ENCODE results near the gene GSG1. TPM values are rescaled to one million over a fixed set of nuclear protein-coding genes. Genes with fewer than 3 reads are reported as not detected.
"Not testable (repeated sequence)": the region's sequence is repeated elsewhere in the genome, so short reads cannot be mapped to it uniquely, and the experiment has no call there.

Gene GSG1
- total RNA-seq, 1 experiment from 2014 or later, result not detected

DNA sequence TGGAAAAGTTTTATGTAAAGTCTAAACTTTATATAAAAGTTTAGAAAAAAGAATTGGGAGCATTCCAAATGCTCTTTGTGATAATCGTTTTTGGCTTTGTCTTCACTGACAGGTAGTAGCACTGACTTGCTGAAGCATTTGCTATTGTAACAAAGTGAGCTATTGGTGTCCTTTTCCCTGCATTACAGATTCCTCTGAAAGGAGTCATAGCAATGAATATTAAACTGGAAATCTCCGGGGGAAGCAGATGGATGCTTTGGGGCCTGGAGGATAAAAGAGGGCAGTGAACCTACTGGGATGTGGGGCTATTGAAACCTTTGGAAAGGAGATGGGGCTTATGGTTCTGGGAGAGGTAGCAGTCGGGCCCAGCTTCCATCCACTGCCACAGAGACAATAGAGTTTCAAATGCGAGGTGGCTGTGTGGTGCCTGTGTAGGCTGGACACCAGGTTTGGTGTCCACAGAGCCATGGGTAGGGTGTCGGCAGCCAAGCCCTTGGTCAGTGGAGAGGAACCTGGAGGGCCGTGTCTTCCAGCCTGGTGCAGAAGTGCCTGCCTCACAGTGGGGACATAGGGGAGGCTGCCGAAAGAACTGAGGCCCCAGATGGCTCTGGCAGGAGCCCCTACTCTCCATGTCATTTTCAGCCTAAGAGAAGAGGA lies 10.1 kb downstream of the GSG1 start:
- DNase-seq (ENCODE audit: low read depth), result peak; percentile 15

DNA sequence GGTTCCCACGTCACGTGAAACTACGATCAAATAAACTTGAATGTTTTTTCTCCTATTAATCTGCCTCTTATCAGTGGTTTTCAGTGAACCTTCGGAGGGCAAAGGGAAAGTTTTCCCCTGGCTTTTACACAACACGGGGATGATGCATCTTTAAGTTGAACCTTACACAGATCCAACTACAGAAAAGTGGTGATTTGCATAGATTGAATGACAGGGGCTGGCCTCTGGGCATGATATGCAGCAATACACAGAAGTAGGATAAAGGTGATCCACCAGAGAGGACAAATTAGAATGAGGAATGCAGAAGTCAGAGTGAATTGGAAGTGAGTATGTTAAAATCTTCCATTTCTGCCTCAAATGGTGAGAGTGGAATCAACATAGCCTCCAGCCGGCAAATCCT lies 11.6 kb downstream of the GSG1 start:
- DNase-seq (ENCODE audit: low read depth), result no peak

DNA sequence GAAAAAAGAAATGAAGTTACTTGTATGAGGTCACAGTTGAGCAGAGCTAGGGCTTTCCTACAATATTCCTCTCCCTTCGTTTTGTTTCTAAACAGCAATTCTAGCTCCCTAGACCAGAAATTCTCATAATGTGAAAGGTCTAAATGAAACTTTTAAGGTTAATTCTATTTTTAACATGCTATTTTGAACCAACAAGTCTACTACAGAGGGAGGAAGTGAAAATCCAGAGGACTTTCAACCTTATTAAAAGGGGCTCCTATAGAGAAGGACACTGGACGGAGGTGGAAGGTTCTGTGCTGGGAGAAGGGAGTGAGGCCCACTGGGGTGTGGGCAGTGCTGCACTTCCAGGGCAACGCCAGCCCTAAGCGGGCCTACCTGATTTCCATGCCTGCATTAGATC lies 13.4 kb downstream of the GSG1 start:
- no peak for DNase-seq (ENCODE audit: low read depth)

DNA sequence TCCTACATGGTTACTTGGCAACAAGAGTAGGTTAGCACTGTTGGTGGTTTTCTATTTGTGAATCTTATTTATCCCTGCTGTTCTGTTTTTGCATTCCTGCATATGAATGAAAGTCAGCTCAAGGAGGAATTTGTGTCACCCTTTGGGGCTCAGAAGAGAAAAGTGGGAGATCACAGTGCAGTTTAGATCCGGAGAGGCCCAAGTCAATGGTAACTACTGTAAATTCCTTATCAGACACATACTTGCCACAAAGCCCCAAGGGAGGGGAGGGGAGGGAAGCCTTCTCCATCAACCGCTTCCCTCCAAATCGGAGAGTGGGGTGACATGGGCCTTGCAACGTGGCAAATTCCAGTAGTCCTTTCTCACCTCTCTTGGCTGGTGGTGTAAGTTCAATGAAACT lies 15.0 kb downstream of the GSG1 start:
- no peak for DNase-seq (ENCODE audit: low read depth)

DNA sequence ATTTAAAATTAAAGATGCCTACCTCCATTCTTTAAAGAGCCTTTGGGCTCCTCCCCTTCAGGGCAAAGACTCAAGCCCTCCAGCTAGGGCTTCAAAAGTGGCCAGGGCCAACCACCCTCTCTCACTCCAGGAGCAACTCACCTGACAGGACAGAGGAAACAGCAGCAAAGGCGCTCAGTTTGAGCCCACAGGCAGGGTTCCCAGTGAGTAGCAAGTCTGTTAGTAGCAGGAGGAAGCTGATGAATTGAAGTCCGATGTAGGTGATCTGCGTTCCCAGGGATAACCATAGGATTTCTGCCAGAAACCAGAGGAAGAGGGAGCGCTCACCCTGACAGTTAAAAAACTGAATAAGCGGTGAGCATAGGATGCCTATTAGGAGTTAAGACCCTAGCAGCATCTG lies 15.7 kb downstream of the GSG1 start:
- DNase-seq (ENCODE audit: low read depth), result no peak

DNA sequence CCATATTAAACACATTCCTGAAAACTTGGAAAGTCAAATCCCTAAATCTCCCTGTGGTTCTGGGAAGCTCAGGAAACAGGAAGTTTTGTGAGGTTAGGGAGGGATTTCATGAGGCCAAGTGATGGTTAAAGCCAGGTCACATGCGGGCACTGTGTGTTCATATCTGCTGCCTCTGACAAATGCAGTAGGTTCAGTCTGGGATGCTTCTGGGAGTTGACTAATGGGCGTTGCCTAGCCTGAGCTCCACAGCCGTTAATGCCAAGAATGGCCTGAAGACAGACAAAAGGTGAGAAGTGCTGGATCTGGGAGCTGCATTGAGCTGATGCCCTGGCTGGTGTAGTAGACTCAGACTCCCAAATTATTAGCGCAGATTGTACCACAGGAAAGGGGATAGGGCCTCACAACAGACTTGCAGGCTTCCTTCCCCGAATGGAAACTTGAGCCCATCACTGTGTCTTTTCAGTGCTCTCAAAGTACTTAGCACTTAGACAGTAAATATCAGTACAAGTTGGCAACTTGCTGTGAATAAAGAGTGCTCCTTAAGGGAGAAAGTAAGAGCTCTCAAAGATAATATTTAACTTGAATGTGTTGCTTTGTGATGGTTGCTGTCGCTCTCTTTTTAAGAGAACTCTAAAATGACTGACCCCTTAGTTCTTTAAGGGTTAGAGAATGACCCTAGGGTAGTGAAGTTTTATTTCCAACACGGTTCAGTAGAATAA lies 17.3 kb downstream of the GSG1 start:
- DNase-seq (ENCODE audit: low read depth), result peak; percentile 67

DNA sequence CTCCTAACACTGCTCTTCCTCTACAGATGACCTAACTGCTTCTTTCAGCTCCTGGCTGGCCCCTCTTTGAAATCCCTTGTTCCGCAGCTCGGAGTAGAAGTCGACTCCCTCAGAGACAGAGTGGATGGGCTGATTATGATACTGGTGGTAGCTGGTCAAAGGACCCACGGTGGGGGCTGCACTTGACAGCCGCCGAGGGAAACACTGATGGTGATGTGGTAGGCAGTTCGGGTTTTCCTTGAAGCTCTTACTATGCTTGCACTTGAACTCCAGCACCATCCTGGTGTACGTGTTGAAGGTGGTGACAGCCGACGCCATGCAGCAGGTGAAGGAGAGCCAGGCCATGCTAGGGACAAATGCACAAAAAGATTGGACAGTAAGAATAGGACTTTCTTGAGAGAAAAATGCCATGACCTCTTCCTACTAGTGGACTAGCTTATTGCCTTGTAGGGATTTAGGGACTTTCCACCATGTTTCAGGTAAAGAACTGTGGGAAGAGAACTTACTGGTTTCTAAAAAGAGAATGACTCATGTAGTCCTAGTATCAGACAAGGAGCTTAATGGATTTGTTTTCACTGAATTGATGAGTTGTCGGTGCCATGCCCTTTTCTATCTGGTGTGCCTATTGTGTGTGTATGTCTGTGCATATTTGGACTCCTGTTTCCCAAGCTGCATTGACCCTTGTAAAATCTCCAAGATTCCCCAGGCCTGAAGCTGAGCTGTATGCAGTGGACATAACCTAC lies 18.4 kb downstream of the GSG1 start:
- DNase-seq (ENCODE audit: low read depth), result no peak

DNA sequence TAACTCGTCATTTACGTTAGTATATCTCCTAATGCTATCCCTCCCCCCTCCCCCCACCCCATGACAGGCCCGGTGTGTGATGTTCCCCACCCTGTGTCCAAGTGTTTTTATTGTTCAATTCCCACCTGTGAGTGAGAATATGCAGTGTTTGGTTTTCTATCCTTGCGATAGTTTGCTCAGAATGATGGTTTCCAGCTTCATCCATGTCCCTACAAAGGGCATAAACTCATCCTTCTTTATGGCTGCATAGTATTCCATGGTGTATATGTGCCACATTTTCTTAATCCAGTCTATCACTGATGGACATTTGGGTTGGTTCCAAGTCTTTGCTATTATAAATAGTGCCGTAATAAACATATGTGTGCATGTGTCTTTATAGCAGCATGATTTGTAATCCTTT lies 19.8 kb downstream of the GSG1 start:
- DNase-seq (ENCODE audit: low read depth), result not testable (repeated sequence)

DNA sequence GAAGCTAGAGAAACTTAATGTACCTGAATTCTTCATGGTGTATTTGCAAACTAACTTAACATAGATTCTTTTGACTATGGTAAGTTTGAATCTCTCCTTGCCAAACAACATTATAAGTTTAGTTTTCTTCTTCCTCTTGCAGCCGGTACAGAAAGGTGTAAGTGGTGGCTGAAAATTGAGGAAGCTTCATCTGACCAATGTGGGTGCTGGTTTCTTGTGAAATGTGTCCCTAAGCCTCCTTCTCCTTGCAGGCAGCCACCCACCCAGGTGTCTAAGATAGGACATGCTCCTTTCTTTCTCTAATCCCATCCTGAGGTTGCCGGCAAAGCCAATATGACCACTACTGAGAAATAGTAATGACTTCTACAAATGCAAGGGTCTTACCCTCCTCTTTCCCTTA lies 20.6 kb downstream of the GSG1 start:
- no peak for DNase-seq (ENCODE audit: low read depth)

DNA sequence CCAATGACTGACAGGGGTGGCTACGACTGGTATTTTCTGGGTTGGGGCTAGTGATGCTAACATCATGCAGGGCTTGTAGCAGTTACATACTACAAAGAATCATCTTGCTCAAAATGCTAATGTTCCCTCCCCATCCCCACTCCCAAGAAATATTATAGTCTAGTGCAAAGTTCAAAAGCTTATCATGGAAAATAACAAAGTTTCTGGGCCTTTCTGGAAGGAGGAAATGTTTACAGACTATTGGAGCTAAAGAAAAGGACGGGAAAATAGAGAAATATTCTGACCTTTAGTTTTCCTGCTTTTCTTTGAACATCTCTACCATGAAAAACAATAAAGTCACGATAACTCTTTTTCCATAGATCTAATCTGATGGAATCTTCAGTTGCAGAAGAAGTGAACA lies 23.2 kb downstream of the GSG1 start:
- DNase-seq (ENCODE audit: low read depth), result no peak

DNA sequence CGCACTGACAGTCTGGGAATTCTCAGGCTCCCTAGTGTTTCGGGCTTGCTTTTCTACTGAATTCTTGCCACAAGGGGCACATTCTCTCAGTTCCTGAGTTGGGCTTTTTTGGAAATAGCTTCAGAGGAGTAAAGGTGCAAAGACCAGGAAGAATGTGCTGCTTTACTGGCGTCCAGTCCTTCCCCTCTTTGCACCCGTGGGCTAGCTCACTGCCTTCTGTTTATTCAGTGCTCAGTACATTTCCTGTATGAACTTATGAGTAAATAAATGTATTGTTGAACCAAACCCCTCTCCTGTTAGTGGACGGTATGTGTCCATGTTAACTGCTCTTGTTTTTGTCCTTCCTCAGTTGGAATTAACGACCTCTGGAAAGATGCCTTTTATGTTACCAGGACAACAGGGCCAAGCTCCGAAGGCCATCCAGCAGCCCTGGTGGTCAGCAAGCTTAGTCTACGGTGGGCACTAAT lies 24.0 kb downstream of the GSG1 start:
- DNase-seq (ENCODE audit: low read depth), result no peak

DNA sequence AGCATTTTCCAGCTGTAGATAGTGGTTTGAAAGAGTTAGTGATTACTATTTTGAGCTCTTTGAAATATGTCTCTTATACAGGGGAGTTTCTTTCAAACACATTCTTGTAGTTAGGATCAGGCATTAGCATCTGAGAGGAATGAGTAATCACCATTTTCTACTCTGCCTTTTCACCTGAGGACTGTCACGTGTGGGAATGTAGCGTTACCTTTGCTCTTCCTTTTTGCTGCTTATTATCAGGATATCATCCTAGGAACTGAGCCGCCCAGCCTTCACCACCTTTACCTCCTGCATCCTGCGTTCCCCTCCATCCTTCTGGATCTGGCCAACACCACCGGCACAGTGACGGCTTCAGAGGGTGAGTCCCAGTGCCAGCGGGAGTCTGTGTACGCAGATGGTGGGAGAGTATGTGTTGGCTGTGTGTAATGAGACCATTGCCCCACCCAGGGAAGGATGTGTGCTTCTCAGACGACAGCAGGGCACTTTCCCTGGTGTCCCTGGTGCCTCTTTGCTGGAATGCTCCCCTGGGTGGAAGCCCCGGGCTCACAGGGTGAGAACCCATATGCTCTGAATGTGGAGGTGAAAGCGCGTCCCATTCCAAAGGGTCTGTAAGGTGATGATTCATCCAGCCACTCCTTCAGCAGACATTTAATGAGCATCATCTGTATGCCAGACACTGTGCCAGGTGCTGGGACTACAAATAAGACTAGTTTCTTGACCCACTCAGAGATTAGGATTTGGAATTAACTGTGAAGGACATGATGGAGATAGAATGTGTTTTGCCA lies 27.5 kb downstream of the GSG1 start:
- no peak for DNase-seq (ENCODE audit: low read depth)

DNA sequence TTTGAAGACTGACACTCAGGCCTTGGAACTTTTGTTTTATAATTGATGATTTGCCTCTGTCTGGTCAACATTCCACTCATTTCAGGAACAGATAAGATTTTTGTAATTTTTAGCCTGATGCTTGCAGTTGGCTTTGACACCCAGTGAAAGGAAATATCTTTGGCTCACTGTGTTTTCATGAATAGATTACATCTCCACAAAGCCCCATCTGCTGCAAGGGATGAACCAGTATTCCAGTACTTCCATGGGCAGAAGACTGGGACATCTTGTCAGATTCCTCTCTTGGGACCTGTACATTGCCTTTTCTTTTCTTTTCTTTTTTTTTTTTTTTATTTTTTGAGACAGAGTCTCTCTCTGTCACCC lies 28.4 kb downstream of the GSG1 start:
- DNase-seq (ENCODE audit: low read depth), result no peak

DNA sequence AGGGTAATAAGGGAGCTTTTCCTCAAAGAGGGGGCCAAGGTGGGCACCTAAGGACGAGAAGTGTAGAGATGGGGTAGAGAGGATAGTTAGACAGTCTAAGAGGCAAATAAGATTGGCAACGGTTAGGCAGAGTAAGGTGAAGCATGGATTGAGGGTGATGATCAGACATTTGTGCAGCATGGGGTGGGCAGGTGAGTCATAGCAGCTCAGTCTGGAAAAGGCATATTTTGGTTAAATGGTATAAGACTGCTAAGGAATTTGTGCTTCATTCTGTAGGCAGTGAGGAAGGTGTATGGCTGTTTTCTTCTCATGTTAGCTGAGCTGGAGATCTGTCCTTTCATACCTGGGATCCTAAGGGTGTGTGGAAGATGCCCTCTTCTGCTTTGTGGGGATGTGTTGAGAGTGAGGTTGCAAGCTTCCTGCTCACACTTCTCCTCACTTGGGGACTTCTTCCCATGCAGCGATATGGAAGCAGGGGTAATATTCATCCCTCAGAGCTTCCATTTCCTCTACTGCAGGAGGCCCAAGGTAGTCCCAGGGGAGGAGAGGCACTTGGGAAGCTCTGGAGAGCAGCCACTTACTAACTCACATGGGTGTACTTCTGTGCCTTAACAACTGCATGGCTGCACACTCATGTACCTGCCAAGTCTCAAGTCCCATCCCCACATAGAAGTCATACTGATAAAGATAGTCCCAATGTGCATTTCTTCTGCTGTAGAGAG lies 28.9 kb downstream of the GSG1 start:
- peak; percentile 35 for DNase-seq (ENCODE audit: low read depth)

DNA sequence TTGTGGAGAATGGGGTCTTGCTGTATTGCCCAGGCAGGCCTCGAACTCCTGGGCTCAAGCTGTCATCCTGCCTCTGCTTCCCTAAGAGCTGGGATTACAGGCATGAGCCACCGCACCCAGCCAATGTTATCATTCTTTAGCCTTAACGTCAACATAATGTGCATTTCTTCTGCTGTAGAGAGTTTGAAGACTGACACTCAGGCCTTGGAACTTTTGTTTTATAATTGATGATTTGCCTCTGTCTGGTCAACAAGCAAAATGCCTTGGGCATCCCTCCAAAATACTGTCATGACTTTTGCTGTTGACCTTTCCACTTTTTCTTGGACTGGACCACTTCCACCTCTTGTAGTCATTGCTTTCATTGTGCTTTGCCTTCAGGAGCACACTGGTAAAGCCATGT lies 30.3 kb downstream of the GSG1 start:
- no peak for DNase-seq (ENCODE audit: low read depth)

DNA sequence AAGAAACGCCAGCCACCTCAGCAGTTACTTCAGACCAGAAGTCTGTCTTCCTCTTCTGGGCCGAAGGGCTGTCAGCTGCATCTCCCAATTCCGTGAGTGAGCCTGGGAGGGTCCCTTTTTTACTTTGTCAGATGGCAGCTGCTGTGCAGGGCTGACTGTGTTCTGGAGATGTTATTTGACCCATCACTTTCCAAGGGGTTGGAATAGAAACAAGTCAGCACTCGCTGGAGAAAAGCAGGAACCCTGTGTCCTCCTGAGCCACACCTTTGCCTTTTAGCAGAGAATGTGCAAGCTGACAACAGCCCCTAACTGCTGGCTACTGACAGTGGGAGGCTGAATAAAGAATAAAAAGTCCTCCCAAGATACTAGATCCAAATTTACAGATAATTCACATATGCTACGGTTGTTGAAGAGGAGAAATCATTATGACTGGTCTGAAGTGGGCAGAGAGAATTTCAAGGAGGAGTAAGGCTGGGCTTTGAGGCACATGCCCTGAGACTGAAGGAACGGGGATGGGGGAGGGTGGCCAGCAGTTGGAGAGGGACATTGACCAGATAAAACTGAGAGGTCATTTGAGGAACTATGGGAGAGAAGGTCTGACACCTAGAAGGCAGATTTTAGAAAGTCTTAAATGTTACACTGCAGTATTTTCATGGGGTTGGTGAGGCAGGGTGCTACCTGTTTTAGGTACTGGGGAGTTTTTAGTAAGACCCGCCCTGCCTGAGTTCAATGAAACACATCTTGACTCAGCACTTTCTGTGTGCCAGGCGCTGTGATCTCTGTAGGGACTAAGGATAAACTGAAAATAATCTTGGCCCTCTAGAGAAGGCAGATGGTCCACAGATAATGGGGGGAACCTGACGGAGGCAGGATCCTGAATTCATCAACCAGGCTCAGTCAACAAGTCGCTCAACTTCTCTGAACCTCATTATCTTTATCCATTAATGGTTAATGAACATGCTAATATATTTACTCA lies 31.9 kb downstream of the GSG1 start:
- no peak for DNase-seq (ENCODE audit: low read depth)

DNA sequence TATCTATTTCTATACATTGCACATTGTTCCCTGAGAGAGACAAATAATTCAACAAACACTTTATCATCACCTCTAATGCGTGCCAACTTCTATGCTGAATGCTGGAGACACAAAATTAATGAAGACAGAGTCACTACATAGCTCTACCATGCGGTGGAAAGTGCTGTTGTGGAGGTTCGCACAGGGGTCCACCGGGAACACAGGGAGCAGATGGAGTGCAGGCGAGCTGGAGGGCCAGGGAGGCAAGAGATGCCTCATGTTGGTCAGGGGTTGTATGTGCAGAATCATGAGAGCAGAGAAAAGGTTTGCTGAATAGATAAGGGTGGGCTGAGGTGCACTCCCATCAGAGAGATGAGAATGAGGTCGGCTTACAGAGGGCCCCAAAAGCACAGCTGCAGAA lies 34.1 kb downstream of the GSG1 start:
- DNase-seq (ENCODE audit: low read depth), result no peak

DNA sequence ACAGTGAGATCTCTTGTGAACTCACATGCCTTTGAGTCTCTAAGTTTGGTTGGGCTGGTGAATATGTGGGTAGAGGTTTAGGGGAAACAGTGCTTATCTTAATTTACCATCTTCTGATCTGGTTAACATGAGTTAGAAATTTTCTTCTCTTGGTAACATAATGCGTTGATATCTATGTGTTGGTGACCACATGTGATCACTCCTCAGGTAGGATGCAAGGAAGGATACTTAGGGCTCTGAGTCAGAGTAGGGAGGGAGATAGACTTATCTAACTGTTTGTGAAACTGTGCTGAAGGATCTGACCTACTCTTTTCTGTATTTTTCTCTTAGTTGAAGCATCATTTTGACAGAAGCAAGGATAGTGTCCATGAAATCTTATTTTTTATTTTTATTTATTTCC lies 36.1 kb downstream of the GSG1 start:
- DNase-seq (ENCODE audit: low read depth), result no peak

DNA sequence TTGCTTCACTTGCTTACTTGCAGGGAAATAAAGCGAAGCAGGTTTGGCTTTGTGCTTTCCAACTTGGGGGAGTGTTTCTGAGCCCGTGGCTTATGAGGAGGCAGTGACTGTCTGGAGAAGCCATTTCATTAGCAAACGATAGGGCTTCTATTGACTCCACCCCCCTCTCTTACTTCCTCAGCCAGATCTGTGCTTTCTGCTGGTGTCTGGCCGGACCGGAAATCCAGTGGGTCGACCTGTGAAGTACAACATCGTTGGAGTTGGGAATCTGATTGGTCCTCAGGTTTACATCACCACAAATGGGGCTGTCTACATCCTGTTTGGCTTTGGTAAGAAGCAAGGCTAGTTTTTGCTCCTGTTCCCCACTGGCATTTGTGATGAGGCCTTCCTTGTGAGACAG lies 37.0 kb downstream of the GSG1 start:
- DNase-seq (ENCODE audit: low read depth), result no peak

DNA sequence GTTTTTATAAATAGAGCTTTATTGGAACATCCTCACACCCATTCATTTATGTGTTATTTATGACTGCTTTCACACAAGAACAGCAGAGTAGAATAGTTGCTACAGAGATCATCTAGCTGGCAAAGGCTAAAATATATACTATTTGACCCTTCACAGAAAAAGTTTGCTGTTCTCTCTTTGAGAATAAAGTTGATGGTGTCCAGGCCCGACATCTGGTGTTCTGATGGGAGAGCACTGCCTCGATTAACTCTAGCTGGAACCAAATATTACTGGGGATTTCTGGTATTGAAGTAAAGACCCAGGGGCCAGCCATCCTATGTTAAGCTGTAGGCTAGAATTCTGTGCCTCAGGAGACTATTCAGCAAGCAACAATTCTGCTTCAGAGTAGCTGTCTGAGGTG lies 37.5 kb downstream of the GSG1 start:
- no peak for DNase-seq (ENCODE audit: low read depth)

Data from HT1080 (cell line).